ENCODE measurements around the gene PLA2G2F. TPM values are rescaled to one million over a fixed set of nuclear protein-coding genes. Genes with fewer than 3 reads are reported as not detected.
A peak's percentile ranks its signal among the peaks of the same experiment; 100 is the strongest.

Gene PLA2G2F
- total and polyA plus RNA-seq, 2 of the 13 experiments (the other 11 are each of a cell fraction or from before 2014, with no cell fraction given), result not detected

- TF ChIP-seq HOMEZ (CRISPR knock-in tag; IDR thresholded peaks at IDR 0.05; ENCODE audit: low read depth), result 0 out of 2 replicates have a peak, but pooled peaks have one; percentile 32
- 0 out of 2 replicates have a peak, but pooled peaks have one; percentile 65 for TF ChIP-seq MAZ (IDR thresholded peaks at IDR 0.05; ENCODE audit: borderline replicate concordance, low read depth, low read length)
- peak; percentile 63; the same call in 1 of the 2 replicates for TF ChIP-seq MAZ (CRISPR knock-in tag; IDR thresholded peaks at IDR 0.05; ENCODE audit: low read depth)
- TF ChIP-seq SALL2 (CRISPR knock-in tag; IDR thresholded peaks at IDR 0.05), result peak; percentile 67; the same call in 1 of the 2 replicates
- no peak for TF ChIP-seq PRMT3 (CRISPR knock-in tag; IDR thresholded peaks at IDR 0.05; ENCODE audit: borderline replicate concordance, low read depth)
- no peak for TF ChIP-seq ZFP82 (CRISPR knock-in tag; IDR thresholded peaks at IDR 0.05; ENCODE audit: borderline replicate concordance)
- TF ChIP-seq ELF3 (CRISPR knock-in tag; IDR thresholded peaks at IDR 0.05), result peak; percentile 69
- TF ChIP-seq KIAA2018 (CRISPR knock-in tag; IDR thresholded peaks at IDR 0.05; ENCODE audit: borderline replicate concordance), result no peak
- TF ChIP-seq KDM3A (CRISPR knock-in tag; IDR thresholded peaks at IDR 0.05; ENCODE audit: low read depth), result peak; percentile 76; the same call in 1 of the 2 replicates
- TF ChIP-seq ARID5B (CRISPR knock-in tag; IDR thresholded peaks at IDR 0.05), result peak; percentile 35; the same call in 1 of the 2 replicates
- TF ChIP-seq IKZF5 (CRISPR knock-in tag; IDR thresholded peaks at IDR 0.05), result 0 out of 2 replicates have a peak, but pooled peaks have one; percentile 50
- no peak for TF ChIP-seq ZNF839 (CRISPR knock-in tag; IDR thresholded peaks at IDR 0.05; ENCODE audit: borderline replicate concordance)
- TF ChIP-seq HOXA3 (CRISPR knock-in tag; IDR thresholded peaks at IDR 0.05), result peak; percentile 24; the same call in 1 of the 2 replicates
Measured at GRCh38 chr1:20151906-20152598, 12.9 kb downstream of the PLA2G2F start (continued).
